HepG2 (cell line): ENCODE measurements around the gene ZBTB46.

Source experiments
- AHR ChIP-seq: IDR thresholded peaks from 2 replicates; pipeline ENCODE4 v1.6.1; 2018; ENCODE audit warnings: missing genetic modification reagents, missing compliant biosample characterization
- ARID3A ChIP-seq: IDR thresholded peaks from 2 replicates; pipeline ENCODE4 v1.6.1; 2012; ENCODE audit warnings: low read depth, low read length, improper control_type of control experiment
- ATF2 ChIP-seq: sonication (generic); formaldehyde crosslinking; IDR thresholded peaks from 2 replicates; pipeline ENCODE4 v1.4.0; 2020; ENCODE audit warnings: missing genetic modification reagents
- CHD2 ChIP-seq: IDR thresholded peaks from 2 replicates; pipeline ENCODE4 v1.6.1; 2011; ENCODE audit warnings: low read depth, low read length, improper control_type of control experiment
- CTCF ChIP-seq: sonication (generic); formaldehyde crosslinking; IDR thresholded peaks from 2 replicates; pipeline ENCODE4 v1.5.0; 2020; ENCODE audit warnings: mild to moderate bottlenecking, missing genetic modification reagents, moderate library complexity
- EP300 ChIP-seq, 3 experiments: sonication (generic) in 1 of 3; formaldehyde crosslinking in 1 of 3; IDR thresholded peaks; 2 replicates each; pipeline versions ENCODE4 v1.5.1 to v1.6.1; 2011 to 2020; ENCODE audit warnings: low read depth in 2 of 3, low read length in 2 of 3, borderline replicate concordance in 1 of 3, improper control_type of control experiment in 1 of 3, mild to moderate bottlenecking in 1 of 3, missing genetic modification reagents in 1 of 3, moderate library complexity in 1 of 3
- HOXD1 ChIP-seq: sonication (generic); formaldehyde crosslinking; IDR thresholded peaks from 2 replicates; pipeline ENCODE4 v1.5.0; 2020; ENCODE audit warnings: missing genetic modification reagents
- MTA3 ChIP-seq: sonication (generic); formaldehyde crosslinking; IDR thresholded peaks from 2 replicates; pipeline ENCODE4 v1.4.0; 2020; ENCODE audit warnings: missing genetic modification reagents
- POLR2AphosphoS2 ChIP-seq: IDR thresholded peaks from 2 replicates; pipeline ENCODE4 v1.6.1; 2011; ENCODE audit warnings: low read depth, low read length, improper control_type of control experiment
- SALL2 ChIP-seq: sonication (generic); formaldehyde crosslinking; IDR thresholded peaks from 2 replicates; pipeline ENCODE4 v1.8.1; 2023; ENCODE audit warnings: mild to moderate bottlenecking, missing genetic modification reagents, inconsistent platforms
- TFDP2 ChIP-seq: sonication (generic); formaldehyde crosslinking; IDR thresholded peaks from 2 replicates; pipeline ENCODE4 v1.4.0; 2020; ENCODE audit warnings: missing genetic modification reagents
- ZNF335 ChIP-seq: sonication (generic); formaldehyde crosslinking; IDR thresholded peaks from 2 replicates; pipeline ENCODE4 v1.4.0; 2020; ENCODE audit warnings: missing genetic modification reagents

GRCh38 chr20:63706027-63706695 is 124.9 kb downstream of the ZBTB46 start:
- no peak for TF ChIP-seq ZNF335
- TF ChIP-seq AHR (CRISPR knock-in tag), result no peak
- TF ChIP-seq CTCF (CRISPR knock-in tag), result no peak
- TF ChIP-seq ARID3A, result no peak
- TF ChIP-seq SALL2 (CRISPR knock-in tag), result no peak
- TF ChIP-seq ATF2 (CRISPR knock-in tag), result no peak
- TF ChIP-seq MTA3 (CRISPR knock-in tag), result no peak
- no peak for TF ChIP-seq EP300 (IDR thresholded peaks at IDR 0.05; ENCODE audit: low read depth in 2 of 2, low read length in 2 of 2)
- TF ChIP-seq EP300 (CRISPR knock-in tag; IDR thresholded peaks at IDR 0.05; ENCODE audit: borderline replicate concordance), result no peak
- TF ChIP-seq HOXD1 (CRISPR knock-in tag), result no peak
- no peak; the same call in 1 of the 2 replicates for TF ChIP-seq TFDP2 (CRISPR knock-in tag)
- TF ChIP-seq CHD2, result no peak
- TF ChIP-seq POLR2AphosphoS2, result no peak
